ENCODE results near the gene SLC44A4.

Gene SLC44A4

DNA sequence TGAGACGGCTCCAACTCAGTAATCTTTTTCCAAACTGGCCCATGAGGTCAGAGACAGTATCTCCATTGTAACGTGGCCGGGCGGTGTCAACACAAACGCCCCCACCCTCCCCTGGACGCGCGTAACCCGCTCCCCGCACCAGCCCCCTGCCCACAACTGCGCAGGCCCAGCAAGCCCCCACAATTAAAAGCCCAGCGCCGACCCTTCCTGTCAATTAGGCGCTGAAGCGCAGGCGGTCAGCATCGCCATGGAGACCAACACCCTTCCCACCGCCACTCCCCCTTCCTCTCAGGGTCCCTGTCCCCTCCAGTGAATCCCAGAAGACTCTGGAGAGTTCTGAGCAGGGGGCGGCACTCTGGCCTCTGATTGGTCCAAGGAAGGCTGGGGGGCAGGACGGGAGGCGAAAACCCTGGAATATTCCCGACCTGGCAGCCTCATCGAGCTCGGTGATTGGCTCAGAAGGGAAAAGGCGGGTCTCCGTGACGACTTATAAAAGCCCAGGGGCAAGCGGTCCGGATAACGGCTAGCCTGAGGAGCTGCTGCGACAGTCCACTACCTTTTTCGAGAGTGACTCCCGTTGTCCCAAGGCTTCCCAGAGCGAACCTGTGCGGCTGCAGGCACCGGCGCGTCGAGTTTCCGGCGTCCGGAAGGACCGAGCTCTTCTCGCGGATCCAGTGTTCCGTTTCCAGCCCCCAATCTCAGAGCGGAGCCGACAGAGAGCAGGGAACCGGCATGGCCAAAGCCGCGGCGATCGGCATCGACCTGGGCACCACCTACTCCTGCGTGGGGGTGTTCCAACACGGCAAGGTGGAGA lies 63.6 kb downstream of the SLC44A4 start, which contains the start of the genes HSPA1A and HSPA1L:
Gene HSPA1A (plus strand): TSS at position 519 of the 814 bp plus-strand sequence. CDS start 214 bp downstream, at position 733.
Gene HSPA1L (minus strand): TSS at position 259 of the 814 bp plus-strand sequence. CDS start 3,311 bp downstream, outside the sequence.
- CTCF ChIA-PET, result interaction anchor here (1.9 kb wide), 1 partner anchor 24 kb away, joined by 5 read pairs; no protein-coding TSS in a partner anchor
- POLR2A ChIA-PET, result interaction anchor here (0.6 to 4.4 kb wide), 33 partner anchors 9 to 1157 kb away, joined by 3 to 104 read pairs (median 5); partner anchors contain the start of genes C6orf47, CLIC1, DDX39B and EHMT2

GRCh38 chr6:31814677-31815024 lies 64.1 kb downstream of the SLC44A4 start:
- ChIA-PET CTCF (interaction anchor here (0.6 to 1.9 kb wide), 2 partner anchors 23 to 1086 kb away, joined by 3 to 5 read pairs; no protein-coding TSS in a partner anchor), POLR2A (interaction anchor here (0.5 to 4.4 kb wide), 43 partner anchors 8 to 1157 kb away, joined by 3 to 104 read pairs (median 5); partner anchors contain the start of genes C6orf47, CLIC1, DDX39B and EHMT2)
- DNase-seq (ENCODE audit: extremely low spot score), result no peak
- no peak for TF ChIP-seq FOXM1 (IDR thresholded peaks at IDR 0.05; ENCODE audit: borderline replicate concordance)
- TF ChIP-seq ZNF384 (IDR thresholded peaks at IDR 0.05), result no peak
- no peak for TF ChIP-seq NFRKB (IDR thresholded peaks at IDR 0.05)
- no peak for TF ChIP-seq FOXA1 (IDR thresholded peaks at IDR 0.05)
- TF ChIP-seq CTBP1 (IDR thresholded peaks at IDR 0.05; ENCODE audit: borderline replicate concordance), result no peak
- no peak for TF ChIP-seq LEF1 (IDR thresholded peaks at IDR 0.05; ENCODE audit: borderline replicate concordance)
- no peak for TF ChIP-seq HDGF (IDR thresholded peaks at IDR 0.05; ENCODE audit: borderline replicate concordance)
- TF ChIP-seq, protein P1, sequence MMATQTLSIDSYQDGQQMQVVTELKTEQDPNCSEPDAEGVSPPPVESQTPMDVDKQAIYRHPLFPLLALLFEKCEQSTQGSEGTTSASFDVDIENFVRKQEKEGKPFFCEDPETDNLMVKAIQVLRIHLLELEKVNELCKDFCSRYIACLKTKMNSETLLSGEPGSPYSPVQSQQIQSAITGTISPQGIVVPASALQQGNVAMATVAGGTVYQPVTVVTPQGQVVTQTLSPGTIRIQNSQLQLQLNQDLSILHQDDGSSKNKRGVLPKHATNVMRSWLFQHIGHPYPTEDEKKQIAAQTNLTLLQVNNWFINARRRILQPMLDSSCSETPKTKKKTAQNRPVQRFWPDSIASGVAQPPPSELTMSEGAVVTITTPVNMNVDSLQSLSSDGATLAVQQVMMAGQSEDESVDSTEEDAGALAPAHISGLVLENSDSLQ (IDR thresholded peaks at IDR 0.05), result no peak
- TF ChIP-seq TARDBP (IDR thresholded peaks at IDR 0.05), result no peak
- TF ChIP-seq L3MBTL2 (conservative IDR thresholded peaks at IDR 0.05), result no peak

More for the DNA sequence above, 63.6 kb downstream of the SLC44A4 start, which contains the start of the genes HSPA1A and HSPA1L:
- no peak for DNase-seq (ENCODE audit: extremely low spot score)
- TF ChIP-seq ZNF384 (IDR thresholded peaks at IDR 0.05), result no peak
- TF ChIP-seq BHLHE40 (IDR thresholded peaks at IDR 0.05; ENCODE audit: borderline replicate concordance), result no peak
- TF ChIP-seq LEF1 (IDR thresholded peaks at IDR 0.05; ENCODE audit: borderline replicate concordance), result no peak
- TF ChIP-seq ELF4 (IDR thresholded peaks at IDR 0.05), result no peak
- TF ChIP-seq, protein P1 (IDR thresholded peaks at IDR 0.05), result no peak
- TF ChIP-seq FOXK2 (IDR thresholded peaks at IDR 0.05), result no peak
- no peak for TF ChIP-seq FOXM1 (IDR thresholded peaks at IDR 0.05; ENCODE audit: borderline replicate concordance)
- TF ChIP-seq FOXA1 (IDR thresholded peaks at IDR 0.05), result no peak
- no peak for TF ChIP-seq HDGF (IDR thresholded peaks at IDR 0.05; ENCODE audit: borderline replicate concordance)
- TF ChIP-seq SP1 (IDR thresholded peaks at IDR 0.05), result no peak

DNA sequence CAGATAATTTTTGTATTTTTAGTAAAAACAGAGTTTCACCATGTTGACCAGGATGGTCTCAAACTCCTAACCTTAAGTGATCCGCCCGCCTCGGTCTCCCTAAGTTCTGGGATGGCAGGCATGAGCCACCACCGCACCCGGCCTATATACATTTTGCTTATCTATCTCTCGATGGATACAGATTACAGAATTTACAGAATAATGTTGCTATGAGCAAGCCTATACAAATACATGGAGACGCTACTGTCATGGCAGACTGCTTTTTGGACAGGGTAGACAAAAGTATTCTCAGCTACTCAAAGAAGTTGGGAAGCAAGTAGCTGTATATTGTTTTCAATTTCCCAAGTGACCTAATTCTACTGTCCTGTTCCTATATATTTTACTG lies 65.3 kb downstream of the SLC44A4 start:
- DNase-seq (ENCODE audit: extremely low spot score), result no peak
- TF ChIP-seq SP1 (IDR thresholded peaks at IDR 0.05), result no peak
- TF ChIP-seq SUZ12 (IDR thresholded peaks at IDR 0.05), result no peak
- no peak for TF ChIP-seq CTBP1 (IDR thresholded peaks at IDR 0.05; ENCODE audit: borderline replicate concordance)
- TF ChIP-seq HDGF (IDR thresholded peaks at IDR 0.05; ENCODE audit: borderline replicate concordance), result no peak
- TF ChIP-seq ZNF384 (IDR thresholded peaks at IDR 0.05), result no peak
- TF ChIP-seq L3MBTL2 (conservative IDR thresholded peaks at IDR 0.05), result no peak
- TF ChIP-seq TARDBP (IDR thresholded peaks at IDR 0.05), result no peak
- TF ChIP-seq ELF4 (IDR thresholded peaks at IDR 0.05), result no peak
- no peak for TF ChIP-seq FOXK2 (IDR thresholded peaks at IDR 0.05)
- TF ChIP-seq FOXM1 (IDR thresholded peaks at IDR 0.05; ENCODE audit: borderline replicate concordance), result no peak
- TF ChIP-seq ARNT (IDR thresholded peaks at IDR 0.05), result no peak
- no peak for TF ChIP-seq BHLHE40 (IDR thresholded peaks at IDR 0.05; ENCODE audit: borderline replicate concordance)
- CTCF ChIA-PET, result interaction anchor here (0.6 to 1.9 kb wide), 3 partner anchors 22 to 315 kb away, joined by 3 to 7 read pairs (median 5); partner anchors contain the start of gene ATF6B

More for the DNA sequence above, 65.3 kb downstream of the SLC44A4 start:
- POLR2A ChIA-PET, result interaction anchor here (0.9 to 4.4 kb wide), 13 partner anchors 8 to 1158 kb away, joined by 3 to 104 read pairs (median 8); partner anchors contain the start of genes HSPA1B and VARS1

Measured in HEK293T (cell line).